DND-41 (cell line): Measurements from ENCODE around the gene ATG9B.

Experiments used
- EZH2 ChIP-seq: IDR thresholded peaks from 3 replicates; pipeline ENCODE4 v1.6.1; 2012; ENCODE audit warnings: borderline replicate concordance, low read depth, mild to moderate bottlenecking, moderate library complexity, low read length, inconsistent platforms; ENCODE audit not compliant: severe bottlenecking
- TF ChIP-seq, protein P1 (sequence below): IDR thresholded peaks from 2 replicates; pipeline ENCODE4 v1.5.1; 2012; ENCODE audit warnings: borderline replicate concordance, low read length, moderate library complexity, mild to moderate bottlenecking; ENCODE audit not compliant: poor library complexity, severe bottlenecking; ENCODE audit errors: extremely low read depth

DNA sequence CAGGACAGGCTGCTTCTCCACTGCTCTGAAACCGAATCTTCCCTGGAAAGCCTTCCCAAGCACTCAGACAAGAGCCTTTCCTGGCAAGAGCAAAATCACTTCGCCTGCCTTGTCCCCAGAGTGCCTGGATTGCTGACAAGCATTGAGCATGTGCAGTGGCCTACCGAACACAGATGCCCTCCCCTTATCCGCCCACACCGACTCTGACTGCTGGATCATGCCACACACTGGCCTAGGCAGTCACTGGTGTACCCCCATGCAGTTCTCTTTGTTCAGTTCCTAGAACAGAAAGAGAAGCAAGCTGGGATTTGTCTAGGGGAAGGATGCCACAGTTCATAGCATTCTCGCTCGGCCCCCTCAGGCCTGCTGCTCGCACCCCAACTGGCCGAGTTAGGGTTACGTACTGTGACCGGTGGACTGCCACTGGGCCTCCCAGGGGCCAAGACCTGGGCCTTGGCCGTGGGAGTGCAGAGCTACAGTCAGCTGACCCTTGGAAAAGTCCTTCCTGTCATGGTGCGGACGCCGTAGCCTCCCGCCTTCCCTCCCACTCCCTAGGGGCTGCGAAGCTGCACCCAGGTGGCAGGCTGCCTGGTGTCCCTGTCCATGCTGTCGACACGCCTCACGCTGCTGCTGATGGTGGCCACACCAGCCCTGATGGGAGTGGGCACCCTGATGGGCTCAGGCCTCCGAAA is 10.9 kb upstream of the ATG9B start:
- TF ChIP-seq, protein P1, sequence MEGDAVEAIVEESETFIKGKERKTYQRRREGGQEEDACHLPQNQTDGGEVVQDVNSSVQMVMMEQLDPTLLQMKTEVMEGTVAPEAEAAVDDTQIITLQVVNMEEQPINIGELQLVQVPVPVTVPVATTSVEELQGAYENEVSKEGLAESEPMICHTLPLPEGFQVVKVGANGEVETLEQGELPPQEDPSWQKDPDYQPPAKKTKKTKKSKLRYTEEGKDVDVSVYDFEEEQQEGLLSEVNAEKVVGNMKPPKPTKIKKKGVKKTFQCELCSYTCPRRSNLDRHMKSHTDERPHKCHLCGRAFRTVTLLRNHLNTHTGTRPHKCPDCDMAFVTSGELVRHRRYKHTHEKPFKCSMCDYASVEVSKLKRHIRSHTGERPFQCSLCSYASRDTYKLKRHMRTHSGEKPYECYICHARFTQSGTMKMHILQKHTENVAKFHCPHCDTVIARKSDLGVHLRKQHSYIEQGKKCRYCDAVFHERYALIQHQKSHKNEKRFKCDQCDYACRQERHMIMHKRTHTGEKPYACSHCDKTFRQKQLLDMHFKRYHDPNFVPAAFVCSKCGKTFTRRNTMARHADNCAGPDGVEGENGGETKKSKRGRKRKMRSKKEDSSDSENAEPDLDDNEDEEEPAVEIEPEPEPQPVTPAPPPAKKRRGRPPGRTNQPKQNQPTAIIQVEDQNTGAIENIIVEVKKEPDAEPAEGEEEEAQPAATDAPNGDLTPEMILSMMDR: no peak
- TF ChIP-seq EZH2: no peak
